Astrocyte (in vitro differentiated cells and primary cell): Measurements from ENCODE around the gene CDH11.

Experiments
- EZH2 ChIP-seq: IDR thresholded peaks from 2 replicates; pipeline ENCODE4 v1.6.1; 2012; ENCODE audit warnings: mild to moderate bottlenecking, low read length, inconsistent platforms; ENCODE audit not compliant: insufficient read depth
- TF ChIP-seq, protein P1 (sequence below): IDR thresholded peaks from 2 replicates; pipeline ENCODE4 v1.5.1; 2011; ENCODE audit warnings: low read depth, mild to moderate bottlenecking, inconsistent platforms, low read length, moderate library complexity; ENCODE audit not compliant: insufficient read depth

DNA sequence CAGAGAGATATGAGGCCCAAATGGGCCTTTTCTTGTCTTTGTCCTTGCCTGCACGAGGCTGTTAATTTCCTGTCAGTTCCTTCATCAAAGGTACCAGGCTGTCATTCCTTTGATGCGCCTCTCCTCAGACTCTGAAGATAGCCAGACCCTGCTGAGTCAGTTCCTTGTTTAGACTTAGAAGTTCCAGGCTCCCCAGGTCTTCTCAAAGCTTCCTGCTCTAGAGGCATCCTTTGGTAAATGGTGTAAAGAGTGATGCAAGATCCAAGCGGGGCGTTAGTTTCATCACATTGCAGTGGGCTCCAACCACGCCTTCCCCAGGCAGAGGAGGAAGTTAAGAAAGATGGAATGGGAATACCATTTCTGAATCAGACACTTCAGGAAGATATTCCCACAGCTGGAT lies 4.0 kb upstream of the CDH11 start:
- TF ChIP-seq, protein P1, sequence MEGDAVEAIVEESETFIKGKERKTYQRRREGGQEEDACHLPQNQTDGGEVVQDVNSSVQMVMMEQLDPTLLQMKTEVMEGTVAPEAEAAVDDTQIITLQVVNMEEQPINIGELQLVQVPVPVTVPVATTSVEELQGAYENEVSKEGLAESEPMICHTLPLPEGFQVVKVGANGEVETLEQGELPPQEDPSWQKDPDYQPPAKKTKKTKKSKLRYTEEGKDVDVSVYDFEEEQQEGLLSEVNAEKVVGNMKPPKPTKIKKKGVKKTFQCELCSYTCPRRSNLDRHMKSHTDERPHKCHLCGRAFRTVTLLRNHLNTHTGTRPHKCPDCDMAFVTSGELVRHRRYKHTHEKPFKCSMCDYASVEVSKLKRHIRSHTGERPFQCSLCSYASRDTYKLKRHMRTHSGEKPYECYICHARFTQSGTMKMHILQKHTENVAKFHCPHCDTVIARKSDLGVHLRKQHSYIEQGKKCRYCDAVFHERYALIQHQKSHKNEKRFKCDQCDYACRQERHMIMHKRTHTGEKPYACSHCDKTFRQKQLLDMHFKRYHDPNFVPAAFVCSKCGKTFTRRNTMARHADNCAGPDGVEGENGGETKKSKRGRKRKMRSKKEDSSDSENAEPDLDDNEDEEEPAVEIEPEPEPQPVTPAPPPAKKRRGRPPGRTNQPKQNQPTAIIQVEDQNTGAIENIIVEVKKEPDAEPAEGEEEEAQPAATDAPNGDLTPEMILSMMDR, result no peak
- TF ChIP-seq EZH2, result no peak
